ENCODE results near the gene SMYD3.

SMYD3 gene

DNA sequence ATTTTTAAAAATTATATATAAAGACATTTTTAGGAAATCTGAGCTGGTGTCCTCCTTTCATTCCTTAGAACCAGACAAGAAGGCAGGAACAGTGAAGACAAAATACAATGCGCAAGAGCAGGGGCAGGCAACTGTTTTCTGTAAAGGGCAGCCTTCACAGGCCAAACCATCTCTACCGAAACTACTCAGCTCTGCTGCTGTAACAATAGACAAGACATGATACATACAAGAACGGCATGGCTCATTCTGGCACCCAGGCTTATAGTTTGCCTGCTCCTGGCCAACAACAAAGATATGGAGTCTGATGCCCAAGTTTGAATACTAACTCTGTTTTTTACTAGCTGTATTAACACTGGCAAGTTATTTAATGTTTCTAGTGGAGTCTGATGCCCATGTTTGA lies 232.0 kb downstream of the SMYD3 start:
- TF ChIP-seq, protein P1, sequence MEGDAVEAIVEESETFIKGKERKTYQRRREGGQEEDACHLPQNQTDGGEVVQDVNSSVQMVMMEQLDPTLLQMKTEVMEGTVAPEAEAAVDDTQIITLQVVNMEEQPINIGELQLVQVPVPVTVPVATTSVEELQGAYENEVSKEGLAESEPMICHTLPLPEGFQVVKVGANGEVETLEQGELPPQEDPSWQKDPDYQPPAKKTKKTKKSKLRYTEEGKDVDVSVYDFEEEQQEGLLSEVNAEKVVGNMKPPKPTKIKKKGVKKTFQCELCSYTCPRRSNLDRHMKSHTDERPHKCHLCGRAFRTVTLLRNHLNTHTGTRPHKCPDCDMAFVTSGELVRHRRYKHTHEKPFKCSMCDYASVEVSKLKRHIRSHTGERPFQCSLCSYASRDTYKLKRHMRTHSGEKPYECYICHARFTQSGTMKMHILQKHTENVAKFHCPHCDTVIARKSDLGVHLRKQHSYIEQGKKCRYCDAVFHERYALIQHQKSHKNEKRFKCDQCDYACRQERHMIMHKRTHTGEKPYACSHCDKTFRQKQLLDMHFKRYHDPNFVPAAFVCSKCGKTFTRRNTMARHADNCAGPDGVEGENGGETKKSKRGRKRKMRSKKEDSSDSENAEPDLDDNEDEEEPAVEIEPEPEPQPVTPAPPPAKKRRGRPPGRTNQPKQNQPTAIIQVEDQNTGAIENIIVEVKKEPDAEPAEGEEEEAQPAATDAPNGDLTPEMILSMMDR (conservative IDR thresholded peaks at IDR 0.05; ENCODE audit: low read depth, low read length) = no peak
- DNase-seq (ENCODE audit: low read depth) = no peak

DNA sequence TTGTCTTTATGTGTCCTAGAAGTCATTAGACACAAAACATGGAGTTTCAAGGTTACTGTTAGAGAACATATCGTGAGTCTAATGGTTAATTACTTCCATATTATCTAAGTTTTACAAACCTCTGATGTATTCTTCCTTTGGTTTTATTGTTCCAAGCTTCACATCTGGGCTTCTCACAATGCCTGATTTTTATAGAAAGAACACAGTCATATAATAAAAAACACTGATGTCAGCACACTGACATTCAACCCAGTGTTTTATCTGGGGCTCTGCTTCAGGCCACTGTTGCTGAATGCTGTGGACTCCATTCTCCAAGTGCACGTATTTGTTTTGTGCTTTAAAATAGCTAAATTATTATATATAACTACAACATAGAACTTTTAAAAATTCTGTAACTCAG lies 232.9 kb downstream of the SMYD3 start:
- DNase-seq (ENCODE audit: low read depth) = no peak
- TF ChIP-seq, protein P1 (conservative IDR thresholded peaks at IDR 0.05; ENCODE audit: low read depth, low read length) = no peak
- no peak overlapping the region for H3K4me3 ChIP-seq (ENCODE audit: low read depth, low read length)

More for the DNA sequence above, 232.0 kb downstream of the SMYD3 start:
- no peak overlapping the region for H3K4me3 ChIP-seq (ENCODE audit: low read depth, low read length)

DNA sequence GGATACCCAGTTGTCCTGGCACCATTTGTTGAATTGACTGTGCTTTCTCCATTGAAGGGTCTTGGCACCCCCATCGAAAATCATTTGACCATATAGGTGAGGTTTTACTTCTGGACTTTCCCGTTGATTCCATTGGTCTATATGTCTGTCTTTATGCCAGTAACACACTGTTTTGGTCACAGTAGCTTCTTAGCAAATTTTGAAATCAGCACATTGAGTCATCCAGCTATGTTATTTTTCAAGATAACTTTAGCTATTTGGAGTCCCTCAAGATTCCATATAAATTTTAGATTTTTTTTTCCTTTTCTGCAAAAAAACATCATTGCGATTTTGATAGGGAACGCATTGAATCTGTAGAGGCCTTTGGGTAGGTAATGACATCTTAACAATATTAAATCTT lies 235.6 kb downstream of the SMYD3 start:
- peak; percentile 63 for DNase-seq (ENCODE audit: low read depth)
- no peak overlapping the region for H3K4me3 ChIP-seq (ENCODE audit: low read depth, low read length)
- TF ChIP-seq, protein P1 (conservative IDR thresholded peaks at IDR 0.05; ENCODE audit: low read depth, low read length) = no peak

DNA sequence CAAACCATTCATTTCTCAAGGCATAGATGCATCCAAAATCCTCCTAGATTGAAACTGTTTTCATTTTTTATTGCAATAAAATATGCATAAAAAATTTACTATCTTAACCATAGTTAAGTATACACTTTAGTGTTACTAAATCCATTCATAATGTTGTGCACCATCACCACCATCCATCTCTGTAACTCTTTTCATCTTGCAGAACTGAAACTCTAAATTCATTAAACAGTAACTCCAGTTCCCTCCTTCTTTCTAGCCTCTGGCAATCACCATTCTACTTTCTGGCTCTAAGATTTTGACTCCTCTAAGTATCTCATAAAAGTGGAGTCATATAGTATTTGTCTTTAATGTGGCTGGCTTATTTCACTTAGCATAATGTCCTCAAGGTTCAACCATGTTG lies 236.8 kb downstream of the SMYD3 start:
- DNase-seq (ENCODE audit: low read depth) = no peak
- TF ChIP-seq, protein P1 (conservative IDR thresholded peaks at IDR 0.05; ENCODE audit: low read depth, low read length) = no peak
- H3K4me3 ChIP-seq (ENCODE audit: low read depth, low read length) = no peak overlapping the region

DNA sequence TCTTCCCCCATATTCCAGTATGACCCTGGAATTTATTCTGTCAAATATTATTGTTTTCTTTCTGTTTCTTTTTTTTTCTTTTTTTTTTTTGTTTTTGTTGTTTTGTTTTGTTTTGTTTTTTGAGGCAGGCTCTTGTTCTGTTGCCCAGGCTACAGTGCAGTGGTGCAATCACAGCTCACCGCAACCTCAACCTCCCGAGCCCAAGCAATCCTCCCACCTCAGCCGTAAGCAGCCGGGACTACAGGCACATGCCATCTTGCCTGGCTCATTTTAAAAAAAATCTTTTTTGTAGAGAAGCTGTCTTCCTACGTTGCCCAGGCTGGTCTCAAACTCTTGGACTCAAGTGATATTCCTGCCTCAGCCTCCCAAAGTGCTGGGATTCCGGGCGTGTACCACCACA lies 237.6 kb downstream of the SMYD3 start:
- no peak for DNase-seq (ENCODE audit: low read depth)
- H3K4me3 ChIP-seq (ENCODE audit: low read depth, low read length) = no peak overlapping the region
- TF ChIP-seq, protein P1 (conservative IDR thresholded peaks at IDR 0.05; ENCODE audit: low read depth, low read length) = no peak

DNA sequence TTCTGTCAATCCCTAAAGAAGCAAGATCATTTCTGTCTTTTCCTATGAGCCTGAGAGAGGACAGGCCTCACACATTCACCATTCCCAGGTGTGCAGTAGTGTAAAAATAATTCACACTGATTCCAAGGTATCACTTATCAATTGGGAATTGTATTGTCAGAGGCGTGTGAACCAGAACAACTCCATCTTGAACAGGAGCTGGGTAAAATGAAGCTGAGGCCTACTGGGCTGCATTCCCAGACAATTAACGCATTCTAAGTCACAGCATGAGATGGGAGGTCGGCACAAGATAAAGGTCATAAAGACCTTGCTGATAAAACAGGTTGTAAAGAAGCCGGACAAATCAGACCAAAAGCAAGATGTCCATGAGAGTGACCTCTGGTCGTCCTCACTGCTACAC lies 239.2 kb downstream of the SMYD3 start:
- DNase-seq (ENCODE audit: low read depth) = peak; percentile 14
- TF ChIP-seq, protein P1 (conservative IDR thresholded peaks at IDR 0.05; ENCODE audit: low read depth, low read length) = no peak
- H3K4me3 ChIP-seq (ENCODE audit: low read depth, low read length) = no peak overlapping the region

DNA sequence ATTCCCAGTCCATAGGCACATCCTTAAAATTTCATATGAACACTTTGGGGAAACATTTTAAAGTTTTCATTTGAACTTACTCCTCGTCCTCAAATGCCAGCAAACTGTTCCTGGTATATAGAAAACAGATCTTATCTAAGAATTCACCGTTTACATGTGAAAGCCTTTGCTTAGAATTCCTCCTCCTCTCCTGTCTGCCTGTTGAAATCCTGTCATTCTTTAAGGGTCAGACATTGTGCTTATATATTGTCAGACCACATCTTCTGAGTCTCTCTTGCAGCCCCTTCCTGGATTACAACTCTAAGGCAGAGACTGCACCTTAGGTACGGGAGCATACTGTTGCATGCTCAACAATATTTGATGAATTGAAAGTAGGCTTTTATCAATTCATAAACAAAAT lies 239.7 kb downstream of the SMYD3 start:
- TF ChIP-seq, protein P1 (conservative IDR thresholded peaks at IDR 0.05; ENCODE audit: low read depth, low read length) = no peak
- no peak overlapping the region for H3K4me3 ChIP-seq (ENCODE audit: low read depth, low read length)

More for the DNA sequence above, 239.7 kb downstream of the SMYD3 start:
- no peak for DNase-seq (ENCODE audit: low read depth)
